ENCODE measurements around the gene NRP2. TPM values are rescaled to one million over a fixed set of nuclear protein-coding genes. Genes with fewer than 3 reads are reported as not detected.
A peak's percentile ranks its signal among the peaks of the same experiment; 100 is the strongest.

The NRP2 gene
- total RNA-seq, 2 experiments from 2014 or later, result 7.1 to 8.1 TPM

GRCh38 chr2:205651719-205652118 lies 30.6 kb upstream of the NRP2 start:
- Mint-ChIP-seq H3K27me3 (no peaks in the 10 kb centered on the region), H3K9me3 (no peaks in the 10 kb centered on the region), H3K27ac (no peak overlapping the region), H3K4me1 (no peaks in the 10 kb centered on the region), H3K36me3 (ENCODE audit: low read depth) (no peaks in the 10 kb centered on the region), H3K4me3 (no peak overlapping the region)
- DNase-seq, result no peak
- CTCF ChIA-PET, result interaction anchor here (0.7 to 1.1 kb wide), 5 partner anchors 9 to 1388 kb away, joined by 3 to 8 read pairs (median 3); no protein-coding TSS in a partner anchor
- POLR2A ChIA-PET, result no interaction called here

GRCh38 chr2:205654878-205655605 lies 27.3 kb upstream of the NRP2 start:
- ChIA-PET CTCF (no interaction called here), POLR2A (no interaction called here)
- DNase-seq, result no peak
- Mint-ChIP-seq H3K27ac (no peak overlapping the region), H3K4me1 (peaks cover 3% of the 10 kb centered on the region), H3K27me3 (peaks cover 3% of the 10 kb centered on the region), H3K9me3 (no peaks in the 10 kb centered on the region), H3K4me3 (no peak overlapping the region), H3K36me3 (ENCODE audit: low read depth) (no peaks in the 10 kb centered on the region)

DNA sequence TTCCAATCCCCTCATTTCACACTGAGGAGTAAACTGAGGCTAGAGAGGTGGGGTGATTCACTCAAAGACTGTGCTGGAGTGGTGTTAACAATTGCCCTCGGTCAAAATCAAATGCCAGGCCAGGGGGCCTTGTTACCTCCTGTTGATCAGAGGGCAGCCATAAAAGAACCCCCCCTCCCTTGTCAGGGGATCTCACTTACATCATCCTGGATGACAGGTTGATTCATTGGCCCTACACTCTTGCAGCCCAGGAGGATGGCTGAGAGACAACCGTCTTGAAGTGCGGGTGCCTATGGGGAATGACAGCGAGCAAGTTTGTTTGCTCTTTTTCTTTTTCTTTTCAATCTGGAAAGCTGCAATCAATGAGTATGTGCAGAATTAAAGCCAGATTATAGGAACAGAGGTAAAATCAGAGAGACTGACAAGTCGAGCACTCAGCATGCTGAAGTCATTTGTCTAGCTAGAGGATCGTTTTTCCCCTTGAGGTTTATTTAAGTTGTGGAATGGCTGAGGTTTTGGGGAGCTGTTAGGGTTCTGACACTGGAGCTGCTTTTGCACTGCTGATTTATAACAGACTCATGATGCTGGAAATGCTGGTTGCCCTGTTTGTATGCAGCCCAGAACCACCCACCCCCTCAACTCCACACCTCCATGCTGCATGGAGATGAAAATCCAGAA lies 26.4 kb upstream of the NRP2 start:
- Mint-ChIP-seq H3K4me3 (no peak overlapping the region), H3K4me1 (peaks cover 12% of the 10 kb centered on the region), H3K9me3 (no peaks in the 10 kb centered on the region), H3K36me3 (ENCODE audit: low read depth) (no peaks in the 10 kb centered on the region), H3K27ac (no peak overlapping the region), H3K27me3 (peaks cover 3% of the 10 kb centered on the region)
- ChIA-PET CTCF (no interaction called here), POLR2A (no interaction called here)
- no peak for DNase-seq

- no peak overlapping the region for H3K27ac Mint-ChIP-seq
These were observed 25.8 kb upstream of the NRP2 start for GRCh38 chr2:205656461-205656860.

GRCh38 chr2:205656941-205657340 lies 25.4 kb upstream of the NRP2 start:
- peaks cover 19% of the 10 kb centered on the region for H3K4me1 Mint-ChIP-seq
- no peaks in the 10 kb centered on the region for H3K36me3 Mint-ChIP-seq (ENCODE audit: low read depth)
- POLR2A ChIA-PET, result no interaction called here
- no peak overlapping the region for H3K4me3 Mint-ChIP-seq
- no peak for DNase-seq
- CTCF ChIA-PET, result no interaction called here
- H3K27me3 Mint-ChIP-seq, result peaks cover 3% of the 10 kb centered on the region
- H3K9me3 Mint-ChIP-seq, result no peaks in the 10 kb centered on the region
- H3K27ac Mint-ChIP-seq, result no peak overlapping the region

More at GRCh38 chr2:205656461-205656860, 25.8 kb upstream of the NRP2 start:
- no peak for DNase-seq
- no peaks in the 10 kb centered on the region for H3K36me3 Mint-ChIP-seq (ENCODE audit: low read depth)
- H3K27me3 Mint-ChIP-seq, result peaks cover 3% of the 10 kb centered on the region
- ChIA-PET POLR2A (no interaction called here), CTCF (no interaction called here)
- no peaks in the 10 kb centered on the region for H3K9me3 Mint-ChIP-seq
- H3K4me1 Mint-ChIP-seq, result peaks cover 17% of the 10 kb centered on the region
- H3K4me3 Mint-ChIP-seq, result no peak overlapping the region

GRCh38 chr2:205657579-205657978 lies 24.7 kb upstream of the NRP2 start:
- Mint-ChIP-seq H3K4me3 (no peak overlapping the region), H3K9me3 (no peaks in the 10 kb centered on the region), H3K27me3 (peaks cover 3% of the 10 kb centered on the region), H3K27ac (no peak overlapping the region), H3K36me3 (ENCODE audit: low read depth) (no peaks in the 10 kb centered on the region), H3K4me1 (peaks cover 22% of the 10 kb centered on the region)
- CTCF ChIA-PET, result interaction anchor here (2.5 kb wide), 1 partner anchor 13 kb away, joined by 5 read pairs; no protein-coding TSS in a partner anchor
- POLR2A ChIA-PET, result no interaction called here
- DNase-seq, result no peak

DNA sequence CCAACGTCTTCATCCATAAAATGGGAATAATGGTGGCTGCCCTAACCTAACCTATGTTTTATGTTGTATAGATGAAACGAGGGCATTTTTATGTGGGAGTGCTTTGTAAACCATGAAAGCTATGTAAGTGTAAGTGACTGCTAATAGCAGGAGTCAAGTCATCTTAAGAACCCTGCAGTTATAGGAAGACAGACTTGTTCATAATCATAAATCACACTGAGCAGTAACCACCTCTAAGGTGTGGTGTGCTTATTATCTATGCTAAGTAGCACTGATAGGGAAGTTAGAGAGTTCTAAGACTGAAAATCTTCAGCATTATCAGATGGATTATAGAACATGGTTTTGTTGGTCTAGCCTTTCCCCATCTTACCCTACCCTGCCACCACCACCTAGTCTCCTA lies 24.2 kb upstream of the NRP2 start:
- Mint-ChIP-seq H3K4me1 (peaks cover 22% of the 10 kb centered on the region), H3K36me3 (ENCODE audit: low read depth) (no peaks in the 10 kb centered on the region), H3K9me3 (no peaks in the 10 kb centered on the region), H3K27ac (no peak overlapping the region), H3K4me3 (no peak overlapping the region), H3K27me3 (peaks cover 3% of the 10 kb centered on the region)
- DNase-seq, result no peak
- POLR2A ChIA-PET, result no interaction called here
- CTCF ChIA-PET, result interaction anchor here (2.5 kb wide), 1 partner anchor 13 kb away, joined by 5 read pairs; no protein-coding TSS in a partner anchor

DNA sequence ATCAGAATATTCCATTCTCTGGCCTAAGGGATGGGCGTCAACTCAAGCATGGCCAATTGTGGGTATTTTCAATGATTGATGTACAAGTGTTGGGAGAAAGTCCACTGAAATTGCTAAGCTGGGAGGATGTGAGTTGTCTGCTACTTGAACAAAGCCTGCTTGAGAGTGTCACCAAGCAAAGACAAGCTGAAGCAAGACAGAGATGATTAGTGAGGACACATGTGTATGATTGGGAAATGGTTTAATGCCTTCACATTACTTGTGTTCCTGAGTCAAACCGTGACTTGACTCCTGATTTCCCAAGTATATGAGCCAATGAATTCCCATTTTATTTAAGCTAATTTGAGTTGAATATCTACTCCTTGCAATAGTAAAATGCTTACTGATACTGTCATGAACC lies 23.7 kb upstream of the NRP2 start:
- POLR2A ChIA-PET, result no interaction called here
- H3K27ac Mint-ChIP-seq, result no peak overlapping the region
- H3K4me1 Mint-ChIP-seq, result peaks cover 24% of the 10 kb centered on the region

DNA sequence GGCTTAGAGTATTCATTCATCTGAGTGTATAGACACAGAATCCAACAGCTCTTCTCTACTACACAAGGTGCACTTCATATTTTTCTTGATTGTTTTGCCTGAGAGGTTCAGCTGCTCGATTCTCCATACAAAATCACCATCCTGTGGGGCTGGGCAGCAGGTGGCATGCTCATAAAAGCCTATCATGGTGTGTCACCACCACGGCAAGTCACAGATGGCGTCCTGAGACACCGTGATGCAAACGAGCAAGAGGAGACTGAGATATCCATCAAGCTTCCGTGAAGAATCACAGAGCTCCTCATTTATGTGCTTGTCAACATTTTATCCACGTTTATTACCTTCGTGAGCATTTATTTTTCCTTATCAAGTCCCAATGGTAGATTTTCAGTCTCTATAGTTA lies 22.4 kb upstream of the NRP2 start:
- Mint-ChIP-seq H3K9me3 (no peaks in the 10 kb centered on the region), H3K36me3 (ENCODE audit: low read depth) (no peaks in the 10 kb centered on the region), H3K27me3 (peaks cover 3% of the 10 kb centered on the region), H3K4me3 (no peak overlapping the region), H3K27ac (no peak overlapping the region), H3K4me1 (peaks cover 31% of the 10 kb centered on the region)
- ChIA-PET CTCF (interaction anchor here (1.6 to 2.5 kb wide), 3 partner anchors 8 to 15 kb away, joined by 3 to 9 read pairs (median 5); no protein-coding TSS in a partner anchor), POLR2A (no interaction called here)
- DNase-seq, result no peak

More for the DNA sequence above, 23.7 kb upstream of the NRP2 start:
- CTCF ChIA-PET, result interaction anchor here (2.5 kb wide), 1 partner anchor 14 kb away, joined by 5 read pairs; no protein-coding TSS in a partner anchor
- H3K4me3 Mint-ChIP-seq, result no peak overlapping the region
- peaks cover 3% of the 10 kb centered on the region for H3K27me3 Mint-ChIP-seq
- H3K36me3 Mint-ChIP-seq (ENCODE audit: low read depth), result no peaks in the 10 kb centered on the region
- H3K9me3 Mint-ChIP-seq, result no peaks in the 10 kb centered on the region
- DNase-seq, result no peak

DNA sequence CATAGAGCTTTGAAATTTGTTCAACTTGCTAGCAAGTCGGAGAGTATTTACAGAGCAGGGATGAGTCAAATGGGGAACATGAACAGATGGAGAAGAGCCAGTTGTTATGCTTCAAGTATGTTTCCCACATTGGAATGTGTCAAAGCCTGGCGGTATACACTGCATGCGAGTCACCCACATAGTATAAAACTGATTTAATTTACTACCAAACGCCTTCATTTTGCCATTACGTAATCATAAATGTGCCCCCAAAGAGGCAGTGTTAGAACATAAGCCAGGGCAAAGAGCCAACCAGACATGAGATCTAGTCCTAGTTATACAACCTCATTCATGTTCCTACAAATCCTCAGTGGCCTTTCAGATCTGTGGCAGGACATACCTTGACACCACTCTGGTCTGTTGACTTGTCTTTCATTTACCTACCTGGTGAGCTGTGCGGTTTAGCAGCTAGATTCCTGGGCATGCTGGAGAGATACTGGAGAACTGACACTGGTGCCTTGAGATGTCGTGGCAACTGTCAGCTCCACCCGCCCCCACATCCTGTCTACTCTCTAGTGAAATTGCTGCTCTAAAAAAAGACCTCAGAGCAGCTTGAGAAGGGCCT lies 21.7 kb upstream of the NRP2 start:
- Mint-ChIP-seq H3K27ac (peak overlapping the region; percentile 54), H3K4me3 (no peak overlapping the region), H3K36me3 (ENCODE audit: low read depth) (no peaks in the 10 kb centered on the region), H3K27me3 (peaks cover 3% of the 10 kb centered on the region), H3K9me3 (no peaks in the 10 kb centered on the region), H3K4me1 (peaks cover 32% of the 10 kb centered on the region)
- ChIA-PET CTCF (interaction anchor here (1.6 to 1.9 kb wide), 2 partner anchors 9 to 15 kb away, joined by 3 to 9 read pairs; no protein-coding TSS in a partner anchor), POLR2A (no interaction called here)
- DNase-seq, result peak; percentile 63

DNA sequence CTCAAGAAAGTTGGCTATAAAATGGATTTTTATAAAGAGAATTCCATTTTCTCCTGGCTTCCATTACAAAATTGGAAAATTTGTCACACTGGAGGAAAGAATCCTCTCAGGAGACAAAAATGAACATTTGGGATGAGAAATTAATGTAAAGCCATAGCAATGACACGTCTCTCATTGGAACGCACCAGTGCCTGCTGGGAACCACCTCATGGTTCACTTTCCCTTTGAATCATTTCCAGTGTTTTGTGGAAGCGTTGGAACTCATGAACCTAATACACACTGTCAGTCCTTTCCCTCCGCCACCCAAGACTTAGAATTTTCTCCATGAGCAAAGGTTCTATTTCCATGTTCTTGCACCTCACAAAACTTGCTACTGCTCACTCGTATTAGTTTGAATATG lies 21.0 kb upstream of the NRP2 start:
- no peaks in the 10 kb centered on the region for H3K9me3 Mint-ChIP-seq
- no peak overlapping the region for H3K4me3 Mint-ChIP-seq
- CTCF ChIA-PET, result interaction anchor here (1.6 to 1.9 kb wide), 2 partner anchors 9 to 14 kb away, joined by 3 to 9 read pairs; no protein-coding TSS in a partner anchor
- POLR2A ChIA-PET, result no interaction called here
- H3K4me1 Mint-ChIP-seq, result peaks cover 36% of the 10 kb centered on the region
- H3K36me3 Mint-ChIP-seq (ENCODE audit: low read depth), result peaks cover 2% of the 10 kb centered on the region
- no peak overlapping the region for H3K27ac Mint-ChIP-seq
- DNase-seq, result no peak
- H3K27me3 Mint-ChIP-seq, result peaks cover 3% of the 10 kb centered on the region

- Mint-ChIP-seq H3K36me3 (ENCODE audit: low read depth) (peaks cover 3% of the 10 kb centered on the region), H3K4me1 (peaks cover 36% of the 10 kb centered on the region), H3K9me3 (no peaks in the 10 kb centered on the region), H3K27me3 (peaks cover 2% of the 10 kb centered on the region), H3K27ac (no peak overlapping the region), H3K4me3 (no peak overlapping the region)
- CTCF ChIA-PET, result interaction anchor here (1.4 kb wide), 1 partner anchor 12 kb away, joined by 4 read pairs; no protein-coding TSS in a partner anchor
- DNase-seq, result no peak
- POLR2A ChIA-PET, result no interaction called here
These were observed 19.9 kb upstream of the NRP2 start for GRCh38 chr2:205662206-205662965.

Data from activated CD4-positive, alpha-beta T cell treated with anti-CD3 and anti-CD28 coated beads, Interleukin-2, amount 10 ng/mL, durations not matched to agents 7 days and 5 days (primary cell).